Measurements from ENCODE around the gene LEP. TPM values are rescaled to one million over a fixed set of nuclear protein-coding genes. Genes with fewer than 3 reads are reported as not detected.
A peak's percentile ranks its signal among the peaks of the same experiment; 100 is the strongest.
"Not testable (repeated sequence)": the region's sequence is repeated elsewhere in the genome, so short reads cannot be mapped to it uniquely, and the experiment has no call there.

LEP gene
- polyA plus RNA-seq, 1 of the 3 experiments (the other 2 are of a cell fraction): not detected

DNA sequence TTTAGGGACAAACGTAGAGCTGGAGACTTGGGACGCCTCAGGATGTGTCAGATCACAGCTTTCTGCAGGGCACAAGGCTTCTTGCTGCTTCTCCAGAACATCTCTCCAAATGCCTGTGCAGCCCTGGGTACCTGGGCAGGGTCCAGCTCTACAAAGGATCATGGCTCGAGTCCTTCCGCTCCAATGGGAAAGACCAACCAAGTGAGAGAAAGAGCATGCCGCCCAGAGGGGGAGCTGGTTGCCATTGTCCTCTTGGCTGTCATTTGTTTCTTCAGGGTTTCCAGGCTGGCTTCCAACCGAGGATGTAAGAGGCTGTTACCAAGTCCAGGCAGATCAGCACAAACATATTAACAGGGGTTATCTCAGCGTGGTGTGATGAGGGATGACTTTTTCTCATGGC is 5.6 kb upstream of the LEP start:
- ChIA-PET POLR2A (no interaction called here), CTCF (interaction anchor here (0.6 to 1.0 kb wide), 2 partner anchors 27 to 112 kb away, joined by 3 read pairs; no protein-coding TSS in a partner anchor)
- Histone ChIP-seq H3K27ac (ENCODE audit: low read depth in 2 of 2, low read length in 1 of 2) (no peak overlapping the region), H3K9ac (no peak overlapping the region), H3K27me3 (ENCODE audit: insufficient read depth) (no peaks in the 10 kb centered on the region; the same call in 1 of the 2 replicates), H3F3A (replicated peaks; ENCODE audit: insufficient read depth) (no peaks in the 10 kb centered on the region), H3K9me2 (no peaks in the 10 kb centered on the region), H3K4me2 (no peak overlapping the region), H4K20me1 (ENCODE audit: insufficient read depth) (no peaks in the 10 kb centered on the region), H3K36me3 (replicated peaks in 1 of 2; ENCODE audit: control insufficient read depth in 1 of 2, insufficient read depth in 2 of 2, low read length in 1 of 2) (no peaks in the 10 kb centered on the region), H2AFZ (ENCODE audit: low read depth) (no peak overlapping the region), H3K9me3 (no peaks in the 10 kb centered on the region), H3K4me3 (ENCODE audit: low read depth in 2 of 2, low read length in 1 of 2) (no peak overlapping the region), H3K79me2 (ENCODE audit: insufficient read depth) (no peaks in the 10 kb centered on the region), H3K4me1 (ENCODE audit: control insufficient read depth in 1 of 2, insufficient read depth in 2 of 2, low read depth in 1 of 2, low read length in 1 of 2) (peaks cover 0 to 3% of the 10 kb centered on the region in 2 experiments; a peak in 1 of 4 replicates)
- WGBS (ENCODE audit: low lambda C conversion rate): 71% methylated on average over 3 of the region's 7 CpGs
- no peak for DNase-seq
- no peak for TF ChIP-seq GABPA (IDR thresholded peaks at IDR 0.05; ENCODE audit: low read depth)
- no peak for TF ChIP-seq JUND (IDR thresholded peaks at IDR 0.05)
- no peak for TF ChIP-seq NFIC (IDR thresholded peaks at IDR 0.05; ENCODE audit: borderline replicate concordance)
- TF ChIP-seq TCF12 (IDR thresholded peaks at IDR 0.05): no peak
- no peak for TF ChIP-seq MEF2A (IDR thresholded peaks at IDR 0.05; ENCODE audit: borderline replicate concordance, low read depth)
- no peak for TF ChIP-seq RCOR1 (IDR thresholded peaks at IDR 0.05; ENCODE audit: low read length)
- TF ChIP-seq EZH2phosphoT487 (IDR thresholded peaks at IDR 0.05; ENCODE audit: borderline replicate concordance, low read depth): no peak

DNA sequence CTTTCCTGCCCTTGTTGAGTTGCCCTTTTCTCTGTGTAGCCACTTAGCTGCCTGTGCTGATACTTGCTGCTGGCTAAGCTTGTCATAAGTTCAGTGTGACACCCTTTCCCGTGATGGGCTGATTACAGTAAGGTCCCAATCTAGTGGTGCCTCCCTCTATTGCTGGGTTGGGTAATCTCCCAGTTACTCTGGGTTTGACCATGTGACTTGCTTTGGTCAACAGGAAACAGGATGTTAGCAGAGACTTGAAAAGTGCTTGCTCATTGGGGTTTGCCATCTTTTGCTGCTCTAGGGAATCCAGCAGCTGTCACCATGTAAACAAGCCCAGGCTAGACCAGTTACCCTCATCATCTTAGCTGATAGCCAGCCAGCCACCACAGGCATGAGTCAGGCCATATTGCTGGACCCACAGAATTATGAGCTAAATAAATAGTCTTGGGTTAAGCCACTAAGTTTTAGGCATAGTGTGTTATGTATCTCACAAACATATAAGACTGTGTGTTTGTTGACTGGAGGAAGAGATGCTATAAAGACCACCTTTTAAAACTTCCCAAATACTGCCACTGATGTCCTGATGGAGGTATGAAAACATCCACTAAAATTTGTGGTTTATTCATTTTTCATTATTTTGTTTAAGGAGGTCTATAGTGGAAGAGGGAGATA is 4.0 kb upstream of the LEP start:
- H3K9me2 ChIP-seq: no peaks in the 10 kb centered on the region
- H3K4me3 ChIP-seq (ENCODE audit: low read depth in 2 of 2, low read length in 1 of 2): no peak overlapping the region
- no peak overlapping the region for H2AFZ ChIP-seq (ENCODE audit: low read depth)
- H3K4me2 ChIP-seq: no peak overlapping the region
- H3K79me2 ChIP-seq (ENCODE audit: insufficient read depth): no peaks in the 10 kb centered on the region
- H3K36me3 ChIP-seq (replicated peaks in 1 of 2; ENCODE audit: control insufficient read depth in 1 of 2, insufficient read depth in 2 of 2, low read length in 1 of 2): no peaks in the 10 kb centered on the region
- POLR2A ChIA-PET: no interaction called here
- H3K9ac ChIP-seq: no peak overlapping the region
- no peaks in the 10 kb centered on the region for H3K27me3 ChIP-seq (ENCODE audit: insufficient read depth)
- no peak overlapping the region for H3K27ac ChIP-seq (ENCODE audit: low read depth in 2 of 2, low read length in 1 of 2)
- CTCF ChIA-PET: interaction anchor here (0.6 to 1.9 kb wide), 7 partner anchors 9 to 101 kb away, joined by 3 to 6 read pairs (median 4); no protein-coding TSS in a partner anchor
- WGBS (ENCODE audit: low lambda C conversion rate): 32% methylated on average over 1 of the region's 1 CpG
- TF ChIP-seq RCOR1 (IDR thresholded peaks at IDR 0.05; ENCODE audit: low read length) (no peak), RXRA (IDR thresholded peaks at IDR 0.05; ENCODE audit: borderline replicate concordance, low read depth) (no peak), GABPA (IDR thresholded peaks at IDR 0.05; ENCODE audit: low read depth) (peak; percentile 28; the same call in 1 of the 2 replicates)
- TF ChIP-seq, protein P1, sequence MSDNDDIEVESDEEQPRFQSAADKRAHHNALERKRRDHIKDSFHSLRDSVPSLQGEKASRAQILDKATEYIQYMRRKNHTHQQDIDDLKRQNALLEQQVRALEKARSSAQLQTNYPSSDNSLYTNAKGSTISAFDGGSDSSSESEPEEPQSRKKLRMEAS (IDR thresholded peaks at IDR 0.05; ENCODE audit: low read depth): no peak
- TF ChIP-seq, protein P2, sequence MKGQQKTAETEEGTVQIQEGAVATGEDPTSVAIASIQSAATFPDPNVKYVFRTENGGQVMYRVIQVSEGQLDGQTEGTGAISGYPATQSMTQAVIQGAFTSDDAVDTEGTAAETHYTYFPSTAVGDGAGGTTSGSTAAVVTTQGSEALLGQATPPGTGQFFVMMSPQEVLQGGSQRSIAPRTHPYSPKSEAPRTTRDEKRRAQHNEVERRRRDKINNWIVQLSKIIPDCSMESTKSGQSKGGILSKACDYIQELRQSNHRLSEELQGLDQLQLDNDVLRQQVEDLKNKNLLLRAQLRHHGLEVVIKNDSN (IDR thresholded peaks at IDR 0.05; ENCODE audit: borderline replicate concordance, low read depth): peak; percentile 56; the same call in 1 of the 2 replicates
- no peaks in the 10 kb centered on the region for H3K9me3 ChIP-seq
- no peaks in the 10 kb centered on the region for H4K20me1 ChIP-seq (ENCODE audit: insufficient read depth)
- no peak for DNase-seq
- no peaks in the 10 kb centered on the region for H3F3A ChIP-seq (replicated peaks; ENCODE audit: insufficient read depth)
- H3K4me1 ChIP-seq (ENCODE audit: control insufficient read depth in 1 of 2, insufficient read depth in 2 of 2, low read depth in 1 of 2, low read length in 1 of 2): peaks cover 0 to 3% of the 10 kb centered on the region in 2 experiments; a peak in 1 of 4 replicates

DNA sequence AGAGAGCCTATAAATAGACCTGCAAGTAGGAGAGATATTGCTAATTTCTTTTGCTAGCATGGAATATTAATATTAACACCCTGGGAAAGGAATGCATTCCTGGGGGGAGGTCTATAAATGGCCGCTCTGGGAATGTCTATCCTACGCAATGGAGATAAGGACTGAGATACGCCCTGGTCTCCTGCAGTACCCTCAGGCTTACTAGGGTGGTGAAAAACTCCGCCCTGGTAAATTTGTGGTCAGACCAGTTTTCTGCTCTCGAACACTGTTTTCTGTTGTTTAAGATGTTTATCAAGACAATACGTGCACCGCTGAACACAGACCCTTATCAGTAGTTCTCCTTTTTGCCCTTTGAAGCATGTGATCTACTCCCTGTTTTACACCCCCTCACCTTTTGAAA is 1.9 kb upstream of the LEP start:
- H3K27ac ChIP-seq (ENCODE audit: low read depth in 2 of 2, low read length in 1 of 2); H3K27me3 ChIP-seq (ENCODE audit: insufficient read depth); H3F3A ChIP-seq (replicated peaks; ENCODE audit: insufficient read depth); H3K9ac ChIP-seq; POLR2A ChIA-PET; DNase-seq; H2AFZ ChIP-seq (ENCODE audit: low read depth); CTCF ChIA-PET; H3K36me3 ChIP-seq (replicated peaks in 1 of 2; ENCODE audit: control insufficient read depth in 1 of 2, insufficient read depth in 2 of 2, low read length in 1 of 2); H3K9me3 ChIP-seq; H3K4me1 ChIP-seq (ENCODE audit: control insufficient read depth in 1 of 2, insufficient read depth in 2 of 2, low read depth in 1 of 2, low read length in 1 of 2); H3K4me3 ChIP-seq (ENCODE audit: low read depth in 2 of 2, low read length in 1 of 2); H3K79me2 ChIP-seq (ENCODE audit: insufficient read depth); H3K9me2 ChIP-seq; H4K20me1 ChIP-seq (ENCODE audit: insufficient read depth); H3K4me2 ChIP-seq: not testable (repeated sequence)
- WGBS (ENCODE audit: low lambda C conversion rate): 75% methylated on average over 7 of the region's 7 CpGs

All from SK-N-SH (cell line).